ENCODE measurements around the gene LPA. TPM values are rescaled to one million over a fixed set of nuclear protein-coding genes. Genes with fewer than 3 reads are reported as not detected.
"Not testable (repeated sequence)": the region's sequence is repeated elsewhere in the genome, so short reads cannot be mapped to it uniquely, and the experiment has no call there.

Gene LPA
- total RNA-seq, 3 donors from 2014 or later, result 0.11 TPM; not detected in 2

- not testable (repeated sequence) for H3K4me1 Mint-ChIP-seq (ENCODE audit: low read depth); H3K27me3 Mint-ChIP-seq (ENCODE audit: low read depth); H3K4me3 Mint-ChIP-seq; ATAC-seq; DNase-seq; H3K9me3 Mint-ChIP-seq; H3K36me3 Mint-ChIP-seq (ENCODE audit: insufficient read depth)
Observed at GRCh38 chr6:160685101-160685761, 21.2 kb upstream of the LPA start.

GRCh38 chr6:160679402-160679769 is 15.3 kb upstream of the LPA start:
- Mint-ChIP-seq H3K4me1 (ENCODE audit: low read depth) (no peaks in the 10 kb centered on the region), H3K4me3 (no peak overlapping the region), H3K27me3 (ENCODE audit: low read depth) (peaks cover 5% of the 10 kb centered on the region), H3K9me3 (no peaks in the 10 kb centered on the region), H3K36me3 (ENCODE audit: insufficient read depth) (no peaks in the 10 kb centered on the region)
- DNase-seq (no peak), ATAC-seq (no peak)

GRCh38 chr6:160678744-160679401 is 14.8 kb upstream of the LPA start:
- no peaks in the 10 kb centered on the region for H3K4me1 Mint-ChIP-seq (ENCODE audit: low read depth)
- no peaks in the 10 kb centered on the region for H3K36me3 Mint-ChIP-seq (ENCODE audit: insufficient read depth)

GRCh38 chr6:160678230-160678629 is 14.2 kb upstream of the LPA start:
- no peak overlapping the region for H3K4me3 Mint-ChIP-seq
- H3K4me1 Mint-ChIP-seq (ENCODE audit: low read depth), result no peaks in the 10 kb centered on the region
- H3K9me3 Mint-ChIP-seq, result peaks cover 1% of the 10 kb centered on the region
- no peaks in the 10 kb centered on the region for H3K36me3 Mint-ChIP-seq (ENCODE audit: insufficient read depth)
- no peak for DNase-seq
- peaks cover 5% of the 10 kb centered on the region for H3K27me3 Mint-ChIP-seq (ENCODE audit: low read depth)
- no peak for ATAC-seq

More at GRCh38 chr6:160678744-160679401, 14.8 kb upstream of the LPA start:
- no peak for DNase-seq
- no peak for ATAC-seq
- no peak overlapping the region for H3K4me3 Mint-ChIP-seq
- no peaks in the 10 kb centered on the region for H3K9me3 Mint-ChIP-seq
- peaks cover 5% of the 10 kb centered on the region for H3K27me3 Mint-ChIP-seq (ENCODE audit: low read depth)

- DNase-seq; ATAC-seq; H3K27me3 Mint-ChIP-seq (ENCODE audit: low read depth): not testable (repeated sequence)
Observed at GRCh38 chr6:160676418-160676817, 12.3 kb upstream of the LPA start.

GRCh38 chr6:160668589-160668988 is 4.5 kb upstream of the LPA start:
- Mint-ChIP-seq H3K36me3 (ENCODE audit: insufficient read depth) (no peaks in the 10 kb centered on the region), H3K4me3 (no peak overlapping the region), H3K9me3 (peaks cover 12% of the 10 kb centered on the region), H3K27me3 (ENCODE audit: low read depth) (peaks cover 10% of the 10 kb centered on the region), H3K4me1 (ENCODE audit: low read depth) (no peaks in the 10 kb centered on the region)
- DNase-seq, result no peak
- no peak for ATAC-seq

More at GRCh38 chr6:160676418-160676817, 12.3 kb upstream of the LPA start:
- H3K4me1 Mint-ChIP-seq (ENCODE audit: low read depth); H3K4me3 Mint-ChIP-seq; H3K36me3 Mint-ChIP-seq (ENCODE audit: insufficient read depth): not testable (repeated sequence)
- H3K9me3 Mint-ChIP-seq, result peaks cover 12% of the 10 kb centered on the region

GRCh38 chr6:160667639-160668481 is 3.8 kb upstream of the LPA start:
- Mint-ChIP-seq H3K27me3 (ENCODE audit: low read depth) (peaks cover 10% of the 10 kb centered on the region), H3K9me3 (peaks cover 7% of the 10 kb centered on the region), H3K36me3 (ENCODE audit: insufficient read depth) (no peaks in the 10 kb centered on the region), H3K4me3 (no peak overlapping the region), H3K4me1 (ENCODE audit: low read depth) (no peaks in the 10 kb centered on the region)
- ATAC-seq (no peak), DNase-seq (no peak)

- Mint-ChIP-seq H3K4me1 (ENCODE audit: low read depth) (no peaks in the 10 kb centered on the region), H3K9me3 (no peaks in the 10 kb centered on the region), H3K36me3 (ENCODE audit: insufficient read depth) (no peaks in the 10 kb centered on the region), H3K27me3 (ENCODE audit: low read depth) (peaks cover 14% of the 10 kb centered on the region), H3K4me3 (no peak overlapping the region)
- DNase-seq (no peak), ATAC-seq (no peak)
Observed at GRCh38 chr6:160662842-160663241, 1.2 kb downstream of the LPA start.

GRCh38 chr6:160662429-160662828 is 1.6 kb downstream of the LPA start:
- Mint-ChIP-seq H3K4me3 (no peak overlapping the region), H3K4me1 (ENCODE audit: low read depth) (no peaks in the 10 kb centered on the region), H3K36me3 (ENCODE audit: insufficient read depth) (no peaks in the 10 kb centered on the region), H3K9me3 (no peaks in the 10 kb centered on the region), H3K27me3 (ENCODE audit: low read depth) (peaks cover 14% of the 10 kb centered on the region)
- DNase-seq (no peak), ATAC-seq (no peak)

- peaks cover 10% of the 10 kb centered on the region for H3K27me3 Mint-ChIP-seq (ENCODE audit: low read depth)
- no peak overlapping the region for H3K4me3 Mint-ChIP-seq
- no peaks in the 10 kb centered on the region for H3K9me3 Mint-ChIP-seq
- no peaks in the 10 kb centered on the region for H3K36me3 Mint-ChIP-seq (ENCODE audit: insufficient read depth)
- no peaks in the 10 kb centered on the region for H3K4me1 Mint-ChIP-seq (ENCODE audit: low read depth)
- DNase-seq (no peak), ATAC-seq (no peak)
Observed at GRCh38 chr6:160661216-160661615, 2.9 kb downstream of the LPA start.

GRCh38 chr6:160659562-160659961 is 4.5 kb downstream of the LPA start:
- no peak for DNase-seq
- Mint-ChIP-seq H3K27me3 (ENCODE audit: low read depth) (peaks cover 5% of the 10 kb centered on the region), H3K36me3 (ENCODE audit: insufficient read depth) (no peaks in the 10 kb centered on the region), H3K4me1 (ENCODE audit: low read depth) (no peaks in the 10 kb centered on the region), H3K4me3 (no peak overlapping the region), H3K9me3 (no peaks in the 10 kb centered on the region)
- ATAC-seq, result no peak

- H3K27me3 Mint-ChIP-seq (ENCODE audit: low read depth), result no peaks in the 10 kb centered on the region
- no peaks in the 10 kb centered on the region for H3K9me3 Mint-ChIP-seq
- no peak for ATAC-seq
Observed at GRCh38 chr6:160634706-160635105, 29.4 kb downstream of the LPA start.

GRCh38 chr6:160595838-160596832 is 67.9 kb downstream of the LPA start:
- peaks cover 12% of the 10 kb centered on the region for H3K27me3 Mint-ChIP-seq (ENCODE audit: low read depth)
- H3K9me3 Mint-ChIP-seq, result no peaks in the 10 kb centered on the region
- no peaks in the 10 kb centered on the region for H3K36me3 Mint-ChIP-seq (ENCODE audit: insufficient read depth)
- no peaks in the 10 kb centered on the region for H3K4me1 Mint-ChIP-seq (ENCODE audit: low read depth)
- DNase-seq, result no peak
- ATAC-seq, result no peak
- H3K4me3 Mint-ChIP-seq, result no peak overlapping the region

More at GRCh38 chr6:160634706-160635105, 29.4 kb downstream of the LPA start:
- Mint-ChIP-seq H3K4me1 (ENCODE audit: low read depth) (no peaks in the 10 kb centered on the region), H3K4me3 (no peak overlapping the region), H3K36me3 (ENCODE audit: insufficient read depth) (no peaks in the 10 kb centered on the region)
- DNase-seq, result no peak

GRCh38 chr6:160595297-160595696 is 68.8 kb downstream of the LPA start:
- H3K9me3 Mint-ChIP-seq; H3K36me3 Mint-ChIP-seq (ENCODE audit: insufficient read depth); DNase-seq; ATAC-seq; H3K4me1 Mint-ChIP-seq (ENCODE audit: low read depth); H3K4me3 Mint-ChIP-seq: not testable (repeated sequence)
- peaks cover 11% of the 10 kb centered on the region for H3K27me3 Mint-ChIP-seq (ENCODE audit: low read depth)
